Measurements from ENCODE around the gene RGS16.

Gene RGS16

GRCh38 chr1:182598296-182598695, 5.9 kb downstream of the RGS16 start:
- no peaks in the 10 kb centered on the region for H3K27me3 ChIP-seq (ENCODE audit: insufficient read depth, low read depth)
- H3K4me2 ChIP-seq = no peak overlapping the region
- no peak overlapping the region for H3K27ac ChIP-seq
- H3K79me2 ChIP-seq (ENCODE audit: insufficient read depth, low read depth) = peaks cover 24% of the 10 kb centered on the region
- TF ChIP-seq CTCF (conservative IDR thresholded peaks at IDR 0.05; ENCODE audit: low read depth, low read length) = no peak
- H2AFZ ChIP-seq (ENCODE audit: low read depth) = no peak overlapping the region
- H3K36me3 ChIP-seq (ENCODE audit: insufficient read depth) = peaks cover 17% of the 10 kb centered on the region; the same call in 1 of the 2 replicates
- peaks cover 20% of the 10 kb centered on the region for H4K20me1 ChIP-seq (ENCODE audit: insufficient read depth)
- no peak overlapping the region for H3K4me3 ChIP-seq (IDR thresholded peaks at IDR 0.05; ENCODE audit: insufficient read depth, low read depth, low read length)
- no peak overlapping the region for H3K9ac ChIP-seq
- H3K4me1 ChIP-seq (ENCODE audit: low read depth, poor library complexity, severe bottlenecking) = peaks cover 20% of the 10 kb centered on the region

- Histone ChIP-seq H4K20me1 (ENCODE audit: insufficient read depth) (peaks cover 20% of the 10 kb centered on the region), H3K27me3 (ENCODE audit: insufficient read depth, low read depth) (no peaks in the 10 kb centered on the region), H2AFZ (ENCODE audit: low read depth) (no peak overlapping the region), H3K36me3 (ENCODE audit: insufficient read depth) (peaks cover 12% of the 10 kb centered on the region; the same call in 1 of the 2 replicates), H3K9ac (no peak overlapping the region), H3K4me1 (ENCODE audit: low read depth, poor library complexity, severe bottlenecking) (peaks cover 14% of the 10 kb centered on the region), H3K4me2 (no peak overlapping the region), H3K4me3 (IDR thresholded peaks at IDR 0.05; ENCODE audit: insufficient read depth, low read depth, low read length) (no peak overlapping the region), H3K27ac (no peak overlapping the region), H3K79me2 (ENCODE audit: insufficient read depth, low read depth) (peaks cover 11% of the 10 kb centered on the region; the same call in 1 of the 2 replicates)
- TF ChIP-seq CTCF (conservative IDR thresholded peaks at IDR 0.05; ENCODE audit: low read depth, low read length) = no peak
Observed at GRCh38 chr1:182596934-182597333, 7.3 kb downstream of the RGS16 start.

GRCh38 chr1:182595641-182596240, 8.4 kb downstream of the RGS16 start:
- H2AFZ ChIP-seq (ENCODE audit: low read depth) = no peak overlapping the region
- peaks cover 2% of the 10 kb centered on the region; the same call in 1 of the 2 replicates for H3K79me2 ChIP-seq (ENCODE audit: insufficient read depth, low read depth)

GRCh38 chr1:182589931-182590330, 14.3 kb downstream of the RGS16 start:
- H3K36me3 ChIP-seq (ENCODE audit: insufficient read depth) = no peaks in the 10 kb centered on the region; the same call in 1 of the 2 replicates
- H3K27ac ChIP-seq = no peak overlapping the region
- H3K4me2 ChIP-seq = no peak overlapping the region
- peaks cover 18% of the 10 kb centered on the region for H3K4me1 ChIP-seq (ENCODE audit: low read depth, poor library complexity, severe bottlenecking)
- no peaks in the 10 kb centered on the region for H3K79me2 ChIP-seq (ENCODE audit: insufficient read depth, low read depth)
- peak overlapping the region; percentile 95; the same call in 1 of the 2 replicates for H2AFZ ChIP-seq (ENCODE audit: low read depth)
- H3K9ac ChIP-seq = no peak overlapping the region
- TF ChIP-seq CTCF (conservative IDR thresholded peaks at IDR 0.05; ENCODE audit: low read depth, low read length) = no peak
- no peaks in the 10 kb centered on the region for H3K27me3 ChIP-seq (ENCODE audit: insufficient read depth, low read depth)
- H3K4me3 ChIP-seq (IDR thresholded peaks at IDR 0.05; ENCODE audit: insufficient read depth, low read depth, low read length) = no peak overlapping the region
- H4K20me1 ChIP-seq (ENCODE audit: insufficient read depth) = no peaks in the 10 kb centered on the region

More at GRCh38 chr1:182595641-182596240, 8.4 kb downstream of the RGS16 start:
- no peak overlapping the region for H3K4me3 ChIP-seq (IDR thresholded peaks at IDR 0.05; ENCODE audit: insufficient read depth, low read depth, low read length)
- TF ChIP-seq CTCF (conservative IDR thresholded peaks at IDR 0.05; ENCODE audit: low read depth, low read length) = peak; percentile 97
- no peak overlapping the region for H3K27ac ChIP-seq
- no peak overlapping the region for H3K9ac ChIP-seq
- H3K4me1 ChIP-seq (ENCODE audit: low read depth, poor library complexity, severe bottlenecking) = peaks cover 2% of the 10 kb centered on the region
- H3K27me3 ChIP-seq (ENCODE audit: insufficient read depth, low read depth) = no peaks in the 10 kb centered on the region
- H3K4me2 ChIP-seq = 0 out of 2 replicates have a peak overlapping the region, but pooled peaks have one; percentile 1
- H4K20me1 ChIP-seq (ENCODE audit: insufficient read depth) = peaks cover 10% of the 10 kb centered on the region
- peaks cover 3% of the 10 kb centered on the region; the same call in 1 of the 2 replicates for H3K36me3 ChIP-seq (ENCODE audit: insufficient read depth)
